GM21717 (cell line): ENCODE measurements around the gene CREBRF.
"Not testable (repeated sequence)": the region's sequence is repeated elsewhere in the genome, so short reads cannot be mapped to it uniquely, and the experiment has no call there.

Source experiments
- ATAC-seq: cut with Tn5 transposase; IDR thresholded peaks from one replicate; pipeline ENCODE4 v1.9.1; 2021; ENCODE audit warnings: mild to moderate bottlenecking, moderate library complexity; ENCODE audit not compliant: unreplicated experiment

Gene CREBRF

DNA sequence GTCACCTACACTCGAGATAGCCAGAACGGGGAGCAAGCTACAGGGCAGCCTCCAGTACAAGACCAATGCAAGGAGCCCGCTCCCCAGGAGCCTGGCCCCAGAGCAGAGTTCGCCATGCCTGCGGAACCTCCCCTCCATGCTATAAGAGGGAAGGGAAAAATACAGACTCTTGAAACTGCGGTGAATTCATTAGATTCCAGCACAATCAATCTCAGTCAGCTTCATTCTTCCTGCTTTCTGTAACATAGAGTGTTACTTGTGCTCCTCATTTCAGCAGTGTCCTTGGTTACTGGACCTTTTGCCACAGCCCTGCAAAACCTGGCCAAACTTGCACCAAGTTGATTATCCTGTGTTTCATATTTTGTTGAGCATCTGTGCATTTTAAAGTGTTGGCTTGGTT, 22.2 kb upstream of the CREBRF start:
- no peak for ATAC-seq

DNA sequence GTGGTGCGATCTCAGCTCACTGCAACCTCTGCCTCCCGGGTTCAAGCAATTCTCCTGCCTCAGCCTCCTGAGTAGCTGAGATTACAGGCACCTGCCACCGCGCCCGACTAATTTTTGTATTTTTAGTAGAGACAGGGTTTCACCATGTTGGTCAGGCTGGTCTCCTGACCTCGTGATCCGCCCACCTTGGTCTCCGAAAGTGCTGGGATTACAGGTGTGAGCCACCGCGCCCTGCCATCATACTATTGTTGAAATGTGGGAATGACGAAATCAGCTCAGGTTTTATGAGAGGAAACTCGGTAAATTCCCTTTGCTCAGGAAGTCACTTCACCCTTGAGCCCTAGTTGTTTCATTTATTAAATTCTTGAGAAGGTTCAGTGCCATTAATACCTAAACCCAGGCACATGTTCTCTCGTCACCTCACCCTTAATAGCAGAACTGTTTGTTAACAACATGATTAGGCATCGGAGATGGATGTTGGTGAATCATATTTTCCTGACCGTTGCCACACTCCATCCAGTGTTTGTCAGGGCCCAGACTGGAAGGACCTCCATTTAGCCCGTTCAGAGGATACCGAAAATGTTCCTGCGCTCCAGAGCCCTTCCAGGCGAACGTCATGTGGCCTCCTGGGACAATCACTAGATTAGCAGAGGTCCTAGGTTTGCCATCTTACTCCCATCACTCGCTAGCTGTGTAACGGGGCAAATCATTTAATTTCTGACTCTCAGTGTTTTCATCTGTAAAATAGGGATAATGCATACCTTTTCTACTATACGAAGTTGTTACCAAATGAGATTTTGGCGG, 20.0 kb upstream of the CREBRF start:
- peak; percentile 48 for ATAC-seq

DNA sequence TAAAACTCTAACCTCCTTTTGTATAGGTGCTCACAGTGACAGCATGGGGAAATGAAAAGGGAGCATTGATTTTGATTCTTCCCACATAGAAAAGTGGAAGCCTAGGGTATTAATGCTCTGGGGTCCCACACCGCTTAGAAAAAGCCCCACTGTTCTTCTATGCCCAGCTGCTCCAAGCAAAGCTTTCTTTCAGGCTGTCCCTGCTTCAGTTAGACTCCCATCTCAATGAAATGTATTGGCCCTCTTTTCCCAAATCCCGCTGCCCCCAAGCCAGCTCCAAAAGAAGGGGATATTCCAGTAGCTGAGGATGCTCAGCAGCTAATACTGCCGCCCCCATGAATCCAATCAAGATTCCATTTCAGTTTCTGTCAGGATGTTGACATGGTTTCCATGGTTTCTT, 17.0 kb upstream of the CREBRF start:
- no peak for ATAC-seq

- no peak for ATAC-seq
Measured at GRCh38 chr5:173039964-173040363, 16.2 kb upstream of the CREBRF start.

GRCh38 chr5:173041881-173042762, 14.0 kb upstream of the CREBRF start:
- no peak for ATAC-seq

GRCh38 chr5:173042763-173043107, 13.4 kb upstream of the CREBRF start:
- ATAC-seq, result no peak

- ATAC-seq, result no peak
Measured at GRCh38 chr5:173045474-173045873, 10.7 kb upstream of the CREBRF start.

DNA sequence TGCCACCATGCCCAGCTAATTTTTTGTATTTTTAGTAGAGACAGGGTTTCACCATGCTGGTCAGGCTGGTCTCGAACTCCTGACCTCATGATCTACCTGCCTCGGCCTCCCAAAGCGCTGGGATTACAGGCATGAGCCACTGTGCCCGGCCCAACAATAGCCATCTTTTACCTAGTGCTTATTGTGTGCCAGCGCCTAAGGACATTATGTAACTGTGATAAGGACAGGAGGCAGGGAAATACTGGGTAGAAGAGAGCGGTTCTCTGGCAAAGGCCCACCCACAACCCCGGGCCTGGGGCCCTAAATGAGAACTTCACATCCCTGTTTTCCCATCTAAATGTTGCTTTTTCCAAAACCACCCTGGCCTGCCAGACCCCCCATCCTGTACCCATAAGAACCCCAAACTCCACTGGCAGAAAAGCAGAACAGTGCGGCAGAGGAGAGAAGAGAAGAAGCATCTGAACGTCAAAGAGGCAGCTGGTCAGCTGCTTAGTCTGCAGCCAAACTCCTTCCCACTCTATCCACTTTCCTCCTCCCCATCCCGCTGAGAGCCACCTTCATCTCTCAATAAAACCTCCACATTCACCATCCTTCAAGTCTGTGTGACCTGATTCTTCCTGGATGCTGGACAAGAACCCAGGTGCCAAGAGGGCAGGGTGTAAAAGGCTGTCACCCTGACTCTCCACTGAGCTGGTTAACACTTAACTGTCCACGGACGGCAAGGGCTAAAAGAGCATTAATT, 8.9 kb upstream of the CREBRF start:
- not testable (repeated sequence) for ATAC-seq

DNA sequence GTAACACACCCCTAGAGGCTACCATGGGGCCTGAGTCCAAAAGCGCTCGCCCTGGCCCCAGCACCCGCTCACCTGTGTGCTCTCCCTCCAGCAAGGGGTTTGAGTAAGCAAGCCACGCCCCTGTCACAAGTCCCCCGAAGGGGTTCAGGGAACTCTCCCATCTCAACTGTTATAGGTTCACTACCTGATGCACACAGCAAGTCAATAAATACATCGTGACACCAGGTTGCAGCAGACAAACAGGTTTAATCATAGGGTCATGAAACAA, 8.4 kb upstream of the CREBRF start:
- no peak for ATAC-seq

DNA sequence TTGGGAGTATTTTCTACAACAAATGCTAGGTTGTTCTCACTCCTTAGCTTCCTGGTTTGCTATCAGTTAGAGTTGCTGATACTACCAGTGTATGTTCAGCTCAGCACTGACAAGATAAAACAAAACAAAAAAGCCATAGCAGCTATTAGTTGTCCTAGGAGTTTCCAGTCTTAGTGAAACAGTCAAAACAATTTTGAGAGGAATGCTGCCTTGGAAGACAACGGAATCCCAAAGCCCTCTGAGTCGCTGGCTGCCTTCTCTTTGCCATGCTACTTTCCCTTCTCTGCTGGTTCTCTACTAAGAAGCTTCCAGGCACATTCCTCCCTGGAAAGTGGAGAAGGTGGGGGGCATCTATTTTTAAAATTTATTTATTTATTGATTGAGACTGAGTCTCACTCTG, 5.4 kb upstream of the CREBRF start:
- no peak for ATAC-seq

DNA sequence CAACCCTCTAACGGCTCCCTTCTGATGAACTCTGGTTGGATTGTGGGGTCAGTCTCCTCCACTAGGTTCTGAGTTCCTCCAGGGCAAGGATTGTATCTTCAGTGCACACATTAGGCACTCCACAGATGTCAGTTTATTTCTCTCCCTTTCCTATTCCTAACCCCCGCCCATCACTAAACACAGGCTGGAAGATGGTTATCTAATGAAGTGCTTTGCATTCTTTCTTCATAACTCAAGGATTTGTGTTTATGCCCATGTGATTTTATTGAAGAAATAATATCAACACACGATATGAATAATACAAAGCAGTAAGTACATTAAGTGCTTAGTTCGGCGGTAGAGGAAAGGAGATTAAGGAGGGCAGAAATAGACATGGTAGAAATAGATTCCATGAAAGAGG, 4.4 kb upstream of the CREBRF start:
- no peak for ATAC-seq

- ATAC-seq, result no peak
Measured at GRCh38 chr5:173053041-173053440, 3.1 kb upstream of the CREBRF start.

- no peak for ATAC-seq
Measured at GRCh38 chr5:173055042-173055721, 970 bp upstream of the CREBRF start.

GRCh38 chr5:173055722-173055982, 500 bp upstream of the CREBRF start:
- peak; percentile 1 for ATAC-seq

- peak; percentile 28 for ATAC-seq
Measured at GRCh38 chr5:173056783-173057061, 570 bp downstream of the CREBRF start.

DNA sequence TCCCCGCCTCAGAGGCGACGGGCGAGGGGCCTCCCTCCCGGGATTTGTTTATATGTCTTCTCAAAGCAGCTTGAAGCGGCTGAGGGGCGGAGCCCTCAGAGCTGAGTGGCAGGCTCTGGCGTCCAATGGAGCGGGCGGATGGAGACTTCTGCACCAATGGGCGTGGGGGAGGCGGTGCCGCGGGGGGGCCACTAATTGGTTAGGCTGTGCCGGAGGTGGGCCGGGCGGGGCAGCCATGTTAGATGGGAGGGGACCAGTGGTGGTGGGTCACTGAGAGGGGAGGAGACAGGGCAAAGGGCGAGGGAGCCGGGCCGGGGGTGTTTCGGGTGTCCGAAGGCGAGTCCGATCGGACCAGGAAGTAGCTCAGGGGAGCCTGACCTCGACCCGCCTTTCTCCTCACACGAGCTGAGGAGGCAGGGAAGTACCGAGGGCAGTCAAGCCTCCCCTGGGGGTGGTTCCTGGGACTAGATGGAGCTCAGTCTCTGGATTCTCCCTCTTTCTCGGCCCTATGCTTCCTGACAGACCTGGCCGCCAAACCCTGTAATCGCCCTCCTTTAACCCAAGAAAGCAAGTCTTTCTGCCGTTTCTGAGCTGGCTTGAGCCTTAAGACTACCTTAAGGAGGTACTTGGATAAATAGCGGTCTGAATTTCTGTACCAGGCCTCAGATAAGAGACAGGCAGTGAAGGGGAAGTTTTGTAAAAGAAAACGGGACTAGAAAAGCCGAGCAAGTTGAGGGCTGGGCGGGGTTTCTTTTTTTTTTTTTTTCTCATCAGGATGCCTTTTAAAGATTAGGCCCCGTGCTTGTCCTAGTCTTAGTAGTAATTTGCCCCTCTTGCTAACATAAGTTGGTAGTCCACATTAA, 1.1 kb downstream of the CREBRF start:
- peak; percentile 88 for ATAC-seq

DNA sequence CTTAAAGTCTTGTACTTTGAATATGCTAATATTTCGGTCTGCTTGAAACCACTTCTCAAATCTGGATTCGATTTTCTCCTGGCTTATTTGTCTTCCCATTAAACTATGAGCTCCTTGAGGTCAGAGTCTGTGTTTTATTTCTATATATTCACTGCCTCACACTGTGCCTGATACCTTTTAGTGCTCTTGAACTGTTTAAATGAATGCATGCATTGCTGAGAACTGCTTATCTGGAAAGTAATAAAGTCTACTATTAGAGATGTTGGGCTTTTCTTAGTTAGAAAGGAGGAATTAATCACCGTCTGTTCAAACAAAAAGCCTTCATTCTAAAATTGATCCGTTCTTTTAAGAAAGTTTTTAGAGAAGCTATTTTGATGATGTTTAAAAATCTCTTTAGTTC, 6.0 kb downstream of the CREBRF start:
- ATAC-seq, result no peak

DNA sequence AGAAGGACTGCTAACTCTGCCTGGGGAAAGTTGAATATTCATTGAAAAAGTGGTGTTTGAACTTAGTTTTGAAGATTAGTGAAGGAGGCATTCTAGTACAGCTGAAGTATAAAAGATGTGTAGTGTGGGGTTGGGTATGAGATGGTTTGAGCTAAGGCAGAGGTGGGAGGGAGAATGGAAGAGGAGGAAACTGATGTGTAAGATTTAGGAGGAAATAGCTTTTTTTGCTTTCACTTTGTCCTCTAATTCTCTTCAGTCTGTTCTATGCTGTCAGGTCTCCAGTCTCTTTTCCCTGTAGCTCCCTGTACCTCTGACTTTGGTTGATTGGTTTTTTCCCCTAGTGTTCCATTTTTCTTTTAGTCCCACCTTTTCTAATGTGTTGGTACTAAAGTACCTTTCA, 9.0 kb downstream of the CREBRF start:
- no peak for ATAC-seq

DNA sequence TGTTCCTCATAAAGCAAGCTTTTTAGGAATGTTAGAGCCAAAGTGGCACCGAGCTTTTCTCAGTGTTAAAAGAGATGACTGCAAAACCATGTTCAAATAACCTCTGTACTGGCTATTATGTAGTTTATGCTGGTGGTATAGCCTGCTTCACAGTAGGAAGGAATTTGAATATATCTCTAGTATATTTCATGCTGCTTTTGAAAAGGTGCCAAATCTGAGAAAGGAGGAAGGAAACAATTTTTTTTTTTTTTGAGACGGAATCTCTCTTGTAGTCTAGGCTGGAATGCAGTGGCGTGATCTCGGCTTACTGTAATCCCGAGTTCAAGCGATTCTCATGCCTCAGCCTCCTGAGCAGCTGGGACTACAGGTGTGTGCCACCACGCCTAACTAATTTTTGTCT, 13.5 kb downstream of the CREBRF start:
- ATAC-seq, result no peak

- no peak for ATAC-seq
Measured at GRCh38 chr5:173075137-173075843, 19.1 kb downstream of the CREBRF start.
